ENCODE data around the gene SLC39A5. TPM values are rescaled to one million over a fixed set of nuclear protein-coding genes. Genes with fewer than 3 reads are reported as not detected.

The SLC39A5 gene
- total RNA-seq, 1 experiment from 2014 or later = 8.6 TPM

DNA sequence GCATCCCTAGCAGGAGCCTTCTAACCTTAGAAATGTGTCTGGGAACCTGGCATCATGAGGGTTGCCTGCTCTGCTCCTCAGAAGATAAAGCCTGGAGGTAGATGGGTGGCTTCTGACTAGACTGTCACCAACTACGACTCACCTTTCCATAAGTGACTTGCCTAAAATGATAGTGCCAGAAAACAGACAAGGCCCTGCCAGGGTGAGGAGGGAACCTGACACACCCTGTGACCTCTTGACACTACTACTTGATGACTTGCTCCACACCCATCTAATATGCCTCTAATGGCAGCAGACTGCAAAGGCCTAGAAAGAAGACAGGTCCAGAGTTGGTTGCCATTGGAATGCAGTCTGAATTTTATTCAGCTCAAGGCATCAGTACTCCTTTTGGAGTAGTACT lies 17.5 kb upstream of the SLC39A5 start:
- DNase-seq (ENCODE audit: low spot score) = no peak

DNA sequence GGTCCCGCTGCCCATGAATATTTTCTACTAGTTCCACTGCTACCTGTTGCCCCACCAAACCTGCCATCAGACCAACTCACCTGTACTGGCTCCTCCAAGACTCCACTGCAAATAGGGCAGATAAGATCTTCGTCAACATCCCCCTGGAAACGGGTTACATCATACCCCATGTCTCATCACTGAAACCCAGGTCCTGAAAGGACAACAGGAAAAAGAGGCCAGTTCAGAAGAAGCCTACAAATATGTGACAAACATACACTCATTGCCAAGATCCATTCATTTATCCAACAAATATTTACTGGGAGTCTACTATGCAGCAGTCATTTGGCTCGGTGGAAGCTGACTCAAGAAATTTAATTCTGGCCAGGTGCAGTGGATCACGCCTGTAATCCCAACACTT lies 16.0 kb upstream of the SLC39A5 start:
- DNase-seq (ENCODE audit: low spot score) = no peak

- no peak for DNase-seq (ENCODE audit: low spot score)
Measured at GRCh38 chr12:56216461-56216860, 13.4 kb upstream of the SLC39A5 start.

DNA sequence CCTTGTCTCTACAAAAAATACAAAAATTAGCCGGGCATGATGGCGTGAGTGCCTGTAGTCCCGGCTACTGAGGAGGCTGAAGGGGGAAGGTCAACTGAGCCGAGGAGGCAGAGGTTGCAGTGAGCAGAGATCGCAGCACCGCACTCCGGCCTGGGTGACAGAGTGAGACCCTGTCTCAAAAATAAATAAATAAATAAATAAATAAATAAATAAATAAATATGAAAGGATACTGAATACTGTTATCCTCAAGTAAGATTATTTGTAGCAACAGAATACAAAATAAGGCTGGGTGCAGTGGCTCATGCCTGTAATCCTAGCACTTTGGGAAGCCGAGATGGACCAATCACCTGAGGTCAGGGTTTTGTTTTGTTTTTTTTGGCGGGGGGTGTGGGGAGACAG lies 10.0 kb upstream of the SLC39A5 start:
- no peak for DNase-seq (ENCODE audit: low spot score)

DNA sequence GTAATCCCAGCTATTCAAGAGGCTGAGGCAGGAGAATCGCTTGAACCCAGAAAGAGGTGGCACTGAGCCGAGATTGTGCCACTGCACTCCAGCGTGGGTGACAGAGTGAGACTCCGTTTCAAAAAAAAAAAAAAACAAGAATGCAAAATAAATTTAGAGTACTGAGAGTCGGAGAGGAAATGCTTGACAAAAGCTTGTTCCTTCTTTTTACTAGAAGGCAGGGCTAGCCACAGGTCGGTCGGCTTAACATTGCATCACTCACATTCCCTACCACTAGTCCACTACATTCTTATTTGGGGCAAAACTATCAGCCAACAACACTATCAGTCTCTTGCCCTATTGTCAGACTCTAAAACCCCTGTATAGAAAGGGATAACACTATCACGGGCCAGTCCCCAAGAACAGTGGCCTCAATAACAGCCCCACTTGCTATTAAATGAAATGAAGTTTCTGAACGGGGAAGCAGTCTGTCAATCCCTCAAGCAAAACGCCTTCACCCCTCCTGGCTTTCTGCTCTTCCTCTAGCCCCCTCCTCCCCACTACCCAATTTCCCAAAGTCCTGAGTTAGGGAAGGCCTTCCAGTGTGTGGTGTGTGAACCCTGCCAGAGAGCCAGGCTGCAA lies 9.1 kb upstream of the SLC39A5 start:
- peak; percentile 55 for DNase-seq (ENCODE audit: low spot score)

DNA sequence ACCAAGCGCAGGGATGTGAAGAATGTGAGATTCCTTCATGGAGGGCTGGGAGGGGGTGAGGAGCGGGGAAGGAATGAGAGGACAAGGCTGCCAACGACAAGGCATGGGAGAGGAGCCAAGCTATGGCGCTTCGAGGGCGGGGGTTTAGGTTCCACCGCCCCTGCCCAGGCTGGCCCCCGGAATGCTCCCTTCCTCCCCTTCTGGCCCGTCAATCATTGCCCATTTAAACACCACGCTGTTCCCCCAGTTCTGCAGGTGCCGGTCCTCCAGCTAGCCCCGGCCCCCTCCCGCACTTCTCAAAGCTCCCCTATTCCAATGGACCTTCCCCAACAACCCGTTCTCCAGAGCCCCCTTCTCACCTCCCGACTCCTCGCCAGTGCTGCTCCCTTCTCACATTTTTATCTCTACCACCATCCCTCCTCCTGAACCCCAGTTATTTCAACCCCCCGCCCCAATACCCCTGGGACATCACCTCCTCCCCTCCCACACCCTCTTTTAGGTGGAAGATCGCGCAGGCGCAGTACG lies 8.6 kb upstream of the SLC39A5 start:
- no peak for DNase-seq (ENCODE audit: low spot score)

- DNase-seq (ENCODE audit: low spot score) = peak; percentile 97
Measured at GRCh38 chr12:56221757-56222530, 7.9 kb upstream of the SLC39A5 start, which contains the start of gene RNF41. Gene RNF41, minus strand, starts transcription at chr12:56221922. Its CDS starts 7,875 bp downstream, at chr12:56214047.

- peak; percentile 58 for DNase-seq (ENCODE audit: low spot score)
Measured at GRCh38 chr12:56222531-56222895, 7.3 kb upstream of the SLC39A5 start.

GRCh38 chr12:56223571-56224101 lies 6.2 kb upstream of the SLC39A5 start:
- DNase-seq (ENCODE audit: low spot score) = peak; percentile 40

DNA sequence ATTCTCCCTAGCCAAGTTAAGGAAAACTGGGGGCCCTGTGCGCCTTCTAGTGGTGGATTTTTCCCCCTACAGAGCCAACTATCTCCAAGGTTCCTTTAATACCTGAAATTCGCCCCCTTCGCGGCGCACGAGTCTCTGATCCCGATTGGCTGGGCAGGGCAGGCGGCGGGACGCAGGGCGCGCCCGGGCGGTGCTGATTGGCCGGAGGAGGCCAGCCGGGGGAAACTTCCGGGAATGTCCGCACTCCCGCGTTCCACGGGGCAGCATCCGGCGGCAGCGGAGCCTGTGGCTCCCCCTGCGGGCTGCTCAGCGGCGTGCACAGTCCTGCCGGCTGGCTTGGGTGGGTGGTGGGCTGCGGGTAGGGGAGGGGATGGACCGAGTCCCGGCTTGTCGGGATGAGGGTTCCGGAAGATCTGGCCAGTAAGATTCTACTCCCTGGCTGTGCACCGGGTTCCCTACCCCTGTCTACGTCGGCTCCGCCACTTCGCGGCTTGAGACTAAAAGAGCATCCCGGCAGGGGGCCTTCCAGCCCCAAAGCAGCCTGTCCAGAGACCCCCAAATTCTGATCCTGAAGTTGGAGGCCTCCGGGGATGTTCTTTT lies 5.6 kb upstream of the SLC39A5 start, which contains the start of gene NABP2:
NABP2 (plus strand) TSS at position 241 of the 600 bp plus-strand sequence. CDS start 515 bp downstream, outside the sequence.
- peak; percentile 99 for DNase-seq (ENCODE audit: low spot score)

DNA sequence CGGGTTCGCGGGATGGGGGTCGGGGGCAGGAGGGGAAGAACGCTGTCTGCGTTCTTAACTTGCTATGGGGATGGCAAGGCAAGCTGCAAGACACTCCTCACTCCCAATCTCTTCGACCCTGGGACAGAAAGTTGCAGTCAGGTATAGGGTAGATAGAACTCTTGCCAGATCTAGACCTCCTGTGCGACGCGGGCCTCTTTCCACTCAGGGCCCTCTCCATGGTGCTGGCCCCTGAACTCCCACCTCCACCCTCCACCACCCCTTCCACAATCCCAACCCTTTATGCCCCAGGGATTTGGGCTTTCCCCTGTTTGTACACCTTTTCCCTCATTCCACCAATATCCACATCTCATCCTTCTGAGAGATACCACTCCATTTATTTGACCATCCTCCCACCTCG lies 4.9 kb upstream of the SLC39A5 start:
- DNase-seq (ENCODE audit: low spot score) = no peak

DNA sequence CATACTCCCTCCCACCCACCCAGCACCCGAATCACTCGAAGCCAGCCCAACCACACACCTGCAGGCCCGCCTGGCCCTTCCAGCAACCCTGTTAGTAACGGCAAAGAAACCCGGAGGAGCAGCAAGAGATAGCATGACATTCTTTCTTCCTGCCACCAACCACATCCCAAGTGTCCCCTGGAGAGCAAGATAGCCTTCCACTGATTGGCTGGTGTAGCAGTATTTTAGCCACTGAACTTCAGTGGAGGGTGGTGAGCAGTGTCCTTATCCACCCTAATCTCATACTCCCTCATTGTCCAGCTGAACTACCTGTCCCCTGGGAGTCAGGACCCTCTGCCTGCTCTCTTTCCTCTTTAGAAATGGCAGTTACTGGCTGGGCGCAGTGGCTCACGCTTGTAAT lies 769 bp upstream of the SLC39A5 start:
- no peak for DNase-seq (ENCODE audit: low spot score)

DNA sequence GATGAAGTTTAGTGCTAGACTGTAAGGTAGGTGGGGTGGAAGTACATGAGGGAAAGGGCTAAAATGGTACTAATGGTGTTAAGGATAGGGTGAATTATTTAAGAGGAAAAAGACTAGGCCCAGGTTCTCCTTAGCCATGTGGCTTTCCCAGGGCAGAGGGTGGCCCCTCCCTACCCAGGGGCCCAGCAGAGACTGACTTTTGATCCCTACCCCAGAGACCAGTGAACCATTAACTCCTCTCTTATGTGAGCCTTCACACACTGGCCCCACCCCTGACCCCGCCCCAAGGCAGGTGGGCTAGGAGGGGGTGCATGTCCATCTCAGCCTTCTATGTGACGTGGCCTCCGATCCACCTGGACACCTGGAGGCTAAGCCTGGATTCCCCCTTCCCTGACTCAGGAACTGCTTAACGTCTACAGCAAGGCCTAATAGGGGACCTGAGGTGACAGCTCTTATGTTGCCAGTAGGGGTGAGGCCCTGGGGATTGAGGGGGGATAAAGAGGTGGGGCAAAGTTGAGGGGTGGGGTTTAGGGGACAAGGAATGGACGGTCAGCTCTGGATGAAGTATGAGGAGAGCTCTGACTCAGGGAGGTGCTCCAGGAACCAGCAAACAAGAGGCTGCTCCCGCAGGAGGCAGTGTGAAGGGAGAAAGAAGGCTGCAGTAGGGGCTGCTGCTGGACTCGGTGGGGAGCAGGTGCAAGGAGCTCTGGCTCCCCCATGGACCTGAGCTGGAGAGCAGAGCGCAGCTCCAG lies 757 bp downstream of the SLC39A5 start:
- DNase-seq (ENCODE audit: low spot score) = peak; percentile 58

GRCh38 chr12:56231184-56231582 lies 1.3 kb downstream of the SLC39A5 start:
- no peak for DNase-seq (ENCODE audit: low spot score)

- no peak for DNase-seq (ENCODE audit: low spot score)
Measured at GRCh38 chr12:56234746-56235436, 5.0 kb downstream of the SLC39A5 start.

GRCh38 chr12:56236091-56236490 lies 6.2 kb downstream of the SLC39A5 start:
- no peak for DNase-seq (ENCODE audit: low spot score)

DNA sequence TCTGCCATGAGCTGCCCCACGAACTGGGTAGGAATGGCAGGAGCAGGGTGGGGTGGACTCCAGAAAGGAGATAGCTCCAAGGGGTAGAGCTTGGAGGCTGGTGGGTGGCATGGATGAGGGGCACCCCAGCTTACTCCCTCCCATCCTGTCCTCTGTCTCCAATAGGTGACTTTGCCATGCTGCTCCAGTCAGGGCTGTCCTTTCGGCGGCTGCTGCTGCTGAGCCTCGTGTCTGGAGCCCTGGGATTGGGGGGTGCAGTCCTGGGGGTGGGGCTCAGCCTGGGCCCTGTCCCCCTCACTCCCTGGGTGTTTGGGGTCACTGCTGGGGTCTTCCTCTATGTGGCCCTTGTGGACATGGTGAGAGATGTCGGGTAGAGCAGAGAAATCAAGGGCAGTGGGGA lies 7.1 kb downstream of the SLC39A5 start:
- DNase-seq (ENCODE audit: low spot score) = no peak

- DNase-seq (ENCODE audit: low spot score) = no peak
Measured at GRCh38 chr12:56237552-56237951, 7.7 kb downstream of the SLC39A5 start.

GRCh38 chr12:56241424-56242303 lies 11.8 kb downstream of the SLC39A5 start:
- DNase-seq (ENCODE audit: low spot score) = no peak

DNA sequence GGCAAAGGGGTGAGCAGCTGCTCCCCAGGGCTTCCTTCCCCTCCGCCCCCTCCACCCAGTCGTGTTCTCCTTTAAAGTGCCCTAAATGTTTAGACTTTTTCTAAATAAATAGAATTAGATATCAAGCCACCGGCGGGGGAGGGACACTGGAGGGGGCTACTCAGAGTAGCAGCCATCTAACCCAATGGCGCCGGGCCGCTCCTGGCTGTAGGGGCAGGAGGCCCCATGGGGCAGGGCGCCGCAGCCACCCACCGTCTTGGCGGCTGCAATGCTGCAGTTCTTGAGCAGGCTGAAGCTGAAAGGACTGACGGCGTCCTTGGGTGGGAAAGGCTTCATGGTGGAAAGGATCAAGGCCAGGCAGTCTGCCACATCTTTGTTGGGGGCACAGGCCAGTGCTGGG lies 13.1 kb downstream of the SLC39A5 start:
- DNase-seq (ENCODE audit: low spot score) = no peak
